Heart left ventricle (tissue), 16 donors: ENCODE results near the gene DOK7. TPM values are rescaled to one million over a fixed set of nuclear protein-coding genes. Genes with fewer than 3 reads are reported as not detected.
A peak's percentile ranks its signal among the peaks of the same experiment; 100 is the strongest.

ENCODE experiments used
- ATAC-seq, 4 donors: fragments of 200-7000 bp; cut with Tn5 transposase; one replicate each; pipeline ENCODE4 v1.9.1; 2020 to 2022; ENCODE audit warnings: moderate library complexity in 4 of 4, mild to moderate bottlenecking in 3 of 4, moderate number of reproducible peaks in 1 of 4
- DNase-seq, 5 donors: peaks; one replicate each; pipeline ENCODE4 v3.0.0-alpha.2; 2020
- H3K27ac ChIP-seq, 12 donors: fragments of 200-600 bp; sonication (generic) in 4 of 12; one replicate each; pipeline versions ENCODE4 v1.5.0 to v1.8.0; 2016 to 2022; ENCODE audit warnings: mild to moderate bottlenecking in 2 of 12
- H3K27me3 ChIP-seq, 9 donors: fragments of 200-600 bp; sonication (generic) in 2 of 9; one replicate each; pipeline versions ENCODE4 v1.5.1 to v1.8.0; 2016 to 2022; ENCODE audit warnings: mild to moderate bottlenecking in 3 of 9
- H3K36me3 ChIP-seq, 9 donors: fragments of 200-600 bp; sonication (generic) in 2 of 9; one replicate each; pipeline versions ENCODE4 v1.5.0 to v1.8.0; 2018 to 2022; ENCODE audit warnings: mild to moderate bottlenecking in 2 of 9
- H3K4me1 ChIP-seq, 12 donors: fragments of 200-600 bp; sonication (generic) in 4 of 12; one replicate each; pipeline versions ENCODE4 v1.5.0 to v1.8.0; 2016 to 2022; ENCODE audit warnings: mild to moderate bottlenecking in 3 of 12
- H3K4me3 ChIP-seq, 12 donors: fragments of 200-600 bp; sonication (generic) in 4 of 12; one replicate each; pipeline versions ENCODE4 v1.5.0 to v1.8.0; 2017 to 2022; ENCODE audit warnings: mild to moderate bottlenecking in 9 of 12, moderate library complexity in 4 of 12
- H3K9me3 ChIP-seq, 12 donors: fragments of 200-600 bp; sonication (generic) in 4 of 12; one replicate each; pipeline versions ENCODE4 v1.5.0 to v1.8.0; 2016 to 2022; ENCODE audit warnings: mild to moderate bottlenecking in 1 of 12
- CTCF ChIP-seq, 12 donors: fragments of 200-600 bp; sonication (generic) in 4 of 12; IDR thresholded peaks; one replicate each; pipeline versions ENCODE4 v1.5.0 to v1.8.0; 2018 to 2022; ENCODE audit warnings: antibody characterized with exemption in 12 of 12, mild to moderate bottlenecking in 5 of 12
- POLR2A ChIP-seq, 2 donors: fragments of 450-650 bp; IDR thresholded peaks; one replicate each; pipeline ENCODE4 v1.6.1; 2017; ENCODE audit warnings: antibody characterized with exemption in 2 of 2, mild to moderate bottlenecking in 2 of 2, moderate library complexity in 2 of 2
- WGBS, 4 donors: extraction: QIAGEN DNeasy Blood & Tissue Kit in 2 of 4; methylation state at CpG; one replicate each; pipeline versions ENCODE4 v1.1.5 to v1.1.7; 2013 to 2018; 5-methylcytosine and 5-hydroxymethylcytosine counted together
- intact Hi-C, 10 donors: fragments of 100-400 bp; cut with DNase I; formaldehyde crosslinking; loops; one replicate each; pipeline versions ENCODE4 v1.11.1 to v1.14.2; 2022
- polyA plus RNA-seq, 2 donors: library from polyadenylated mRNA; stranded (reverse); fragments of 200-250 nt; gene quantifications; one replicate each; pipeline ENCODE4 v1.2.3, GENCODE V29; 2013
- total RNA-seq, 9 donors: library from RNA; depleted of rRNA in 2 of 9; stranded (reverse); fragments of >200 nt in 2 of 9; fragmentation: NEBNext Ultra II Directional in 3 of 9; extraction: Animal tissue kit (Norgen Biotek cat#: 25700) in 3 of 9; gene quantifications; one replicate each; pipeline versions ENCODE4 v1.1.0 to v1.2.4, GENCODE V29; 2016 to 2023
- donor health status: ischemic (EF 13 %, LVEDD 7.1; RV severe dilation, severe dysfunction).
- donor health status: healthy with polysubstance abuse.
- donor health status: DM: no; HTN: yes; CAD: no.
- donor health status: DM: no; HTN: no; CAD: no.
- donor health status: ischemic (EF 25% LVEDD 6.9; RV normal size, moderate dysfunction).
- donor health status: ischemic (EF 25% LVEDD 5.7; RV mildly dilated, moderate dysfunction).
- donor health status: healthy.
- donor health status: DM: yes; HTN: yes; CAD: no.
- donor health status: ischemic (EF 35%, LVEDD 5.7; RV mildly dilated, moderate dysfunction).
- donor health status: nonischemic (EF 11% LVEDD 7.7; RV severe dilation, severe dysfunction).
- donor health status: DM: yes; HTN: yes; CAD: no.
- donor health status: PGD.
- donor health status: ischemic (EF 29% LVEDD 5.4; RV normal size, mild dysfunction).
- donor health status: nonischemic (EF 23%, LVEDD 6.1; RV moderate dilation, normal function).

Gene DOK7
- total and polyA plus RNA-seq, 11 donors, result 27.7 to 89.5 (median 40.0) TPM

GRCh38 chr4:3438847-3439180 is 24.3 kb upstream of the DOK7 start:
- DNase-seq (no peak), ATAC-seq (no peak)
- Histone ChIP-seq H3K27ac (no peak overlapping the region), H3K4me1 (peaks cover 0 to 7% (median 0%) of the 10 kb centered on the region in 12 donors), H3K4me3 (no peak overlapping the region), H3K27me3 (no peaks in the 10 kb centered on the region), H3K9me3 (no peaks in the 10 kb centered on the region), H3K36me3 (no peaks in the 10 kb centered on the region)
- WGBS, 4 donors, result 75 to 85% (median 79%) methylated on average over 7 to 10 of the region's 10 CpGs
- TF ChIP-seq CTCF (IDR thresholded peaks at IDR 0.05), result no peak
- no peak for TF ChIP-seq POLR2A (IDR thresholded peaks at IDR 0.05)
- intact Hi-C loops, result no loop called here

- H3K27me3 ChIP-seq, result no peaks in the 10 kb centered on the region
- H3K27ac ChIP-seq, result no peak overlapping the region
- H3K4me3 ChIP-seq, result no peak overlapping the region
- TF ChIP-seq CTCF (IDR thresholded peaks at IDR 0.05) (no peak), POLR2A (IDR thresholded peaks at IDR 0.05) (no peak)
- H3K9me3 ChIP-seq, result no peaks in the 10 kb centered on the region
- no peaks in the 10 kb centered on the region for H3K36me3 ChIP-seq
- WGBS, 4 donors, result 82 to 98% (median 85%) methylated on average over 8 to 16 of the region's 16 CpGs; no CpG with 5 or more reads in 1 of the 4 donors
- ATAC-seq, result no peak
- H3K4me1 ChIP-seq, result peaks cover 0 to 7% (median 0%) of the 10 kb centered on the region in 12 donors
- intact Hi-C loops, result no loop called here
- DNase-seq, result no peak
These were observed 23.7 kb upstream of the DOK7 start for GRCh38 chr4:3439391-3439790.

GRCh38 chr4:3440011-3440410 is 23.1 kb upstream of the DOK7 start:
- intact Hi-C loops, result loop anchor here in 7 of 10 donors (5.0 to 10.0 kb wide), 6 partner anchors 235 to 335 kb away; no protein-coding TSS in a partner anchor
- Histone ChIP-seq H3K4me3 (no peak overlapping the region), H3K36me3 (no peaks in the 10 kb centered on the region), H3K9me3 (no peaks in the 10 kb centered on the region), H3K4me1 (peaks cover 0 to 7% (median 0%) of the 10 kb centered on the region in 12 donors), H3K27ac (no peak overlapping the region), H3K27me3 (no peaks in the 10 kb centered on the region)
- no peak for ATAC-seq
- TF ChIP-seq CTCF (IDR thresholded peaks at IDR 0.05), result no peak
- TF ChIP-seq POLR2A (IDR thresholded peaks at IDR 0.05), result no peak
- DNase-seq, result no peak
- WGBS, 4 donors, result 64 to 74% (median 67%) methylated on average over 7 of the region's 7 CpGs

GRCh38 chr4:3440979-3441500 is 22.1 kb upstream of the DOK7 start:
- Histone ChIP-seq H3K4me3 (no peak overlapping the region), H3K36me3 (no peaks in the 10 kb centered on the region), H3K27me3 (no peaks in the 10 kb centered on the region), H3K27ac (no peak overlapping the region), H3K9me3 (no peaks in the 10 kb centered on the region), H3K4me1 (peaks cover 0 to 7% (median 0%) of the 10 kb centered on the region in 12 donors)
- DNase-seq (peak in 1 of 5 donors; percentile 51), ATAC-seq (no peak)
- no peak for TF ChIP-seq CTCF (IDR thresholded peaks at IDR 0.05)
- no peak for TF ChIP-seq POLR2A (IDR thresholded peaks at IDR 0.05)
- WGBS, 4 donors, result 56 to 82% (median 71%) methylated on average over 5 to 15 of the region's 15 CpGs
- intact Hi-C loops, result loop anchor here in 7 of 10 donors (5.0 to 10.0 kb wide), 6 partner anchors 236 to 336 kb away; no protein-coding TSS in a partner anchor
